Ectodermal cell (in vitro differentiated cells): Measurements from ENCODE around the gene TMEM175.

Source experiments
- H3K27ac ChIP-seq: 2 replicates; pipeline ENCODE4 v1.7.0; 2013; ENCODE audit warnings: mild to moderate bottlenecking, low read depth, low read length; ENCODE audit not compliant: insufficient read depth, poor library complexity, severe bottlenecking
- H3K27me3 ChIP-seq: 2 replicates; pipeline ENCODE4 v1.7.0; 2013; ENCODE audit warnings: mild to moderate bottlenecking, low read length; ENCODE audit not compliant: insufficient read depth, control insufficient read depth, poor library complexity, severe bottlenecking
- H3K36me3 ChIP-seq: one replicate; pipeline ENCODE4 v1.7.0; 2013; ENCODE audit warnings: low read length; ENCODE audit not compliant: control insufficient read depth, insufficient read depth
- H3K4me1 ChIP-seq: one replicate; pipeline ENCODE4 v1.7.0; 2013; ENCODE audit warnings: low read length; ENCODE audit not compliant: control insufficient read depth, insufficient read depth
- H3K4me3 ChIP-seq: 2 replicates; pipeline ENCODE4 v1.7.0; 2013; ENCODE audit warnings: low read depth, low read length, control low read depth; ENCODE audit not compliant: insufficient read depth
- H3K9me3 ChIP-seq: 2 replicates; pipeline ENCODE4 v1.7.0; 2013; ENCODE audit warnings: mild to moderate bottlenecking, low read length, moderate library complexity; ENCODE audit not compliant: control insufficient read depth
- WGBS, 2 experiments: methylation state at CpG; one replicate each; pipeline ENCODE4 v1.1.7; 2013; ENCODE audit warnings: missing lambda C conversion rate in 2 of 2; 5-methylcytosine and 5-hydroxymethylcytosine counted together

TMEM175 gene

GRCh38 chr4:954211-955020 lies 22.2 kb downstream of the TMEM175 start:
- Histone ChIP-seq H3K4me1 (peaks cover 9% of the 10 kb centered on the region), H3K36me3 (no peaks in the 10 kb centered on the region), H3K9me3 (no peaks in the 10 kb centered on the region), H3K4me3 (no peak overlapping the region), H3K27me3 (no peaks in the 10 kb centered on the region), H3K27ac (no peak overlapping the region)
- 92 to 94% methylated on average over 17 of the region's 17 CpGs for WGBS, 2 experiments

- Histone ChIP-seq H3K9me3 (no peaks in the 10 kb centered on the region), H3K4me1 (peaks cover 9% of the 10 kb centered on the region), H3K4me3 (no peak overlapping the region), H3K27me3 (no peaks in the 10 kb centered on the region), H3K36me3 (no peaks in the 10 kb centered on the region), H3K27ac (no peak overlapping the region)
- 93 to 95% methylated on average over 33 of the region's 33 CpGs for WGBS, 2 experiments
These were observed 23.1 kb downstream of the TMEM175 start for GRCh38 chr4:955161-955921.

- Histone ChIP-seq H3K27ac (no peak overlapping the region), H3K9me3 (no peaks in the 10 kb centered on the region), H3K27me3 (no peaks in the 10 kb centered on the region), H3K4me3 (no peak overlapping the region), H3K4me1 (peaks cover 6% of the 10 kb centered on the region), H3K36me3 (no peaks in the 10 kb centered on the region)
- WGBS, 2 experiments: 85 to 87% methylated on average over 12 of the region's 12 CpGs
These were observed 23.7 kb downstream of the TMEM175 start for GRCh38 chr4:955931-956381.

GRCh38 chr4:956531-957230 lies 24.4 kb downstream of the TMEM175 start:
- 89% methylated on average over 14 of the region's 14 CpGs for WGBS, 2 experiments
- Histone ChIP-seq H3K27me3 (no peaks in the 10 kb centered on the region), H3K27ac (no peak overlapping the region)

GRCh38 chr4:957231-957580 lies 24.9 kb downstream of the TMEM175 start:
- 90 to 92% methylated on average over 8 of the region's 8 CpGs for WGBS, 2 experiments
- Histone ChIP-seq H3K27ac (no peak overlapping the region), H3K9me3 (no peaks in the 10 kb centered on the region), H3K4me1 (no peaks in the 10 kb centered on the region), H3K36me3 (no peaks in the 10 kb centered on the region), H3K4me3 (no peak overlapping the region), H3K27me3 (no peaks in the 10 kb centered on the region)

More at GRCh38 chr4:956531-957230, 24.4 kb downstream of the TMEM175 start:
- Histone ChIP-seq H3K4me3 (no peak overlapping the region), H3K36me3 (no peaks in the 10 kb centered on the region), H3K4me1 (no peaks in the 10 kb centered on the region), H3K9me3 (no peaks in the 10 kb centered on the region)

GRCh38 chr4:957581-958313 lies 25.5 kb downstream of the TMEM175 start:
- no peaks in the 10 kb centered on the region for H3K27me3 ChIP-seq
- WGBS, 2 experiments: 94% methylated on average over 45 of the region's 45 CpGs
- no peaks in the 10 kb centered on the region for H3K4me1 ChIP-seq
- no peaks in the 10 kb centered on the region for H3K36me3 ChIP-seq
- H3K4me3 ChIP-seq: no peak overlapping the region
- H3K27ac ChIP-seq: no peak overlapping the region
- H3K9me3 ChIP-seq: no peaks in the 10 kb centered on the region

GRCh38 chr4:958314-958665 lies 26.0 kb downstream of the TMEM175 start:
- no peaks in the 10 kb centered on the region for H3K9me3 ChIP-seq
- no peaks in the 10 kb centered on the region for H3K27me3 ChIP-seq
- H3K4me1 ChIP-seq: no peaks in the 10 kb centered on the region
- H3K4me3 ChIP-seq: no peak overlapping the region
- 91 to 94% methylated on average over 17 of the region's 17 CpGs for WGBS, 2 experiments
- no peaks in the 10 kb centered on the region for H3K36me3 ChIP-seq
- no peak overlapping the region for H3K27ac ChIP-seq

GRCh38 chr4:958696-959337 lies 26.6 kb downstream of the TMEM175 start:
- Histone ChIP-seq H3K36me3 (no peaks in the 10 kb centered on the region), H3K4me1 (no peaks in the 10 kb centered on the region), H3K27me3 (no peaks in the 10 kb centered on the region), H3K4me3 (no peak overlapping the region), H3K27ac (no peak overlapping the region), H3K9me3 (no peaks in the 10 kb centered on the region)
- 93% methylated on average over 17 of the region's 17 CpGs for WGBS, 2 experiments

GRCh38 chr4:959338-960139 lies 27.3 kb downstream of the TMEM175 start:
- Histone ChIP-seq H3K4me3 (no peak overlapping the region), H3K4me1 (no peaks in the 10 kb centered on the region), H3K27ac (no peak overlapping the region), H3K9me3 (no peaks in the 10 kb centered on the region), H3K36me3 (no peaks in the 10 kb centered on the region), H3K27me3 (no peaks in the 10 kb centered on the region)
- 90 to 92% methylated on average over 24 of the region's 24 CpGs for WGBS, 2 experiments
